GM23248 (cell line): ENCODE data around the gene AP3D1. TPM values are rescaled to one million over a fixed set of nuclear protein-coding genes. Genes with fewer than 3 reads are reported as not detected.
A peak's percentile ranks its signal among the peaks of the same experiment; 100 is the strongest.

Source experiments
- DNase-seq: peaks from one replicate; pipeline ENCODE4 v3.0.0-alpha.2; 2015
- H2AFZ ChIP-seq: fragments of 200-600 bp; sonication (generic); 2 replicates; pipeline ENCODE4 v1.6.1; 2016; ENCODE audit warnings: antibody characterized with exemption
- H3F3A ChIP-seq: fragments of 200-600 bp; sonication (generic); 2 replicates; pipeline ENCODE4 v1.6.1; 2016; ENCODE audit warnings: mild to moderate bottlenecking, antibody characterized with exemption, mixed run types; ENCODE audit not compliant: insufficient read depth
- H3K27ac ChIP-seq: fragments of 200-600 bp; sonication (generic); 2 replicates; pipeline ENCODE4 v1.5.1; 2016; ENCODE audit warnings: mild to moderate bottlenecking
- H3K27me3 ChIP-seq: fragments of 200-600 bp; sonication (generic); replicated peaks from 2 replicates; pipeline ENCODE4 v1.6.1; 2016; ENCODE audit warnings: mild to moderate bottlenecking; ENCODE audit not compliant: insufficient read depth
- H3K36me3 ChIP-seq: fragments of 200-600 bp; sonication (generic); 2 replicates; pipeline ENCODE4 v1.6.1; 2016; ENCODE audit warnings: low read depth, mild to moderate bottlenecking
- H3K4me1 ChIP-seq: fragments of 200-600 bp; sonication (generic); 2 replicates; pipeline ENCODE4 v1.6.1; 2016; ENCODE audit warnings: mild to moderate bottlenecking; ENCODE audit not compliant: insufficient read depth
- H3K4me2 ChIP-seq: fragments of 200-600 bp; sonication (generic); one replicate; pipeline ENCODE4 v1.6.1; 2016; ENCODE audit warnings: mild to moderate bottlenecking; ENCODE audit not compliant: unreplicated experiment
- H3K4me3 ChIP-seq: fragments of 200-600 bp; sonication (generic); 2 replicates; pipeline ENCODE4 v1.5.1; 2016; ENCODE audit warnings: mild to moderate bottlenecking
- H3K79me2 ChIP-seq: fragments of 200-600 bp; sonication (generic); 2 replicates; pipeline ENCODE4 v1.6.1; 2016; ENCODE audit warnings: mild to moderate bottlenecking; ENCODE audit not compliant: insufficient read depth
- H3K9ac ChIP-seq: fragments of 200-600 bp; sonication (generic); 2 replicates; pipeline ENCODE4 v1.6.1; 2016; ENCODE audit warnings: mild to moderate bottlenecking
- H3K9me2 ChIP-seq: fragments of 200-600 bp; sonication (generic); 2 replicates; pipeline ENCODE4 v1.6.1; 2016; ENCODE audit warnings: mixed run types, mild to moderate bottlenecking, moderate library complexity; ENCODE audit not compliant: insufficient read depth
- H3K9me3 ChIP-seq: fragments of 200-600 bp; sonication (generic); one replicate; pipeline ENCODE4 v1.6.1; 2017; ENCODE audit warnings: low read depth
- H4K20me1 ChIP-seq: fragments of 200-600 bp; sonication (generic); 2 replicates; pipeline ENCODE4 v1.6.0; 2016; ENCODE audit not compliant: insufficient read depth
- EZH2 ChIP-seq: fragments of 200-600 bp; sonication (generic); IDR thresholded peaks from 2 replicates; pipeline ENCODE4 v1.6.1; 2018; ENCODE audit warnings: antibody characterized with exemption, mild to moderate bottlenecking; ENCODE audit not compliant: insufficient read depth, poor library complexity, severe bottlenecking
- EZH2phosphoT487 ChIP-seq: fragments of 200-600 bp; sonication (generic); IDR thresholded peaks from 2 replicates; pipeline ENCODE4 v1.6.1; 2018; ENCODE audit warnings: antibody characterized with exemption, moderate library complexity, mild to moderate bottlenecking, low read depth; ENCODE audit not compliant: insufficient read depth
- WGBS, 2 experiments: methylation state at CpG; one replicate each; pipeline ENCODE4 v1.1.6; 2015 to 2017; ENCODE audit warnings: low lambda C conversion rate in 2 of 2, low coverage in 1 of 2; ENCODE audit errors: missing lambda C conversion rate in 2 of 2; 5-methylcytosine and 5-hydroxymethylcytosine counted together
- in situ Hi-C: fragments of 300-500 bp; cut with MboI; formaldehyde crosslinking; loops from 2 replicates; pipeline ENCODE4 v1.15.0; 2020
- polyA plus RNA-seq: library from polyadenylated mRNA; unstranded; fragments of >200 nt; fragmentation: Nextera tagmentation; extraction: Ambion mirVana; gene quantifications from 2 replicates; pipeline ENCODE4 v1.2.1, GENCODE V29; 2016
- total RNA-seq: library from RNA; depleted of rRNA; stranded (reverse); fragments of >200 nt; shearing (Covaris generic); gene quantifications from 2 replicates; pipeline ENCODE4 v1.2.3, GENCODE V29; 2014

Gene AP3D1
- total and polyA plus RNA-seq, 2 experiments from 2014 or later: 79.0 to 97.6 TPM

GRCh38 chr19:2189880-2190279 is 38.5 kb upstream of the AP3D1 start:
- Histone ChIP-seq H3K4me1 (peaks cover 18% of the 10 kb centered on the region), H3K9me2 (no peaks in the 10 kb centered on the region), H3K27me3 (no peaks in the 10 kb centered on the region), H3K9ac (no peak overlapping the region), H2AFZ (no peak overlapping the region), H3K9me3 (no peaks in the 10 kb centered on the region), H3K4me2 (no peak overlapping the region), H3K27ac (no peak overlapping the region), H4K20me1 (no peaks in the 10 kb centered on the region), H3F3A (peaks cover 26% of the 10 kb centered on the region), H3K36me3 (0 out of 2 replicates have a peak, but pooled peaks cover 5% of the 10 kb centered on the region), H3K4me3 (no peak overlapping the region), H3K79me2 (peaks cover 76% of the 10 kb centered on the region)
- TF ChIP-seq EZH2 (no peak), EZH2phosphoT487 (no peak)
- in situ Hi-C loops: no loop called here
- WGBS, 2 experiments: 74 to 78% methylated on average over 15 to 16 of the region's 16 CpGs
- DNase-seq: no peak

GRCh38 chr19:2188708-2189385 is 37.5 kb upstream of the AP3D1 start:
- peak; percentile 88 for DNase-seq
- Histone ChIP-seq H3F3A (peaks cover 30% of the 10 kb centered on the region), H3K79me2 (peaks cover 76% of the 10 kb centered on the region), H3K4me2 (no peak overlapping the region), H3K9me3 (no peaks in the 10 kb centered on the region), H4K20me1 (no peaks in the 10 kb centered on the region), H3K9me2 (no peaks in the 10 kb centered on the region), H3K27me3 (no peaks in the 10 kb centered on the region), H3K27ac (peak overlapping the region; percentile 45; the same call in 1 of the 2 replicates), H3K36me3 (0 out of 2 replicates have a peak, but pooled peaks cover 5% of the 10 kb centered on the region), H3K9ac (no peak overlapping the region), H3K4me1 (peaks cover 18% of the 10 kb centered on the region), H3K4me3 (no peak overlapping the region), H2AFZ (no peak overlapping the region)
- in situ Hi-C loops: no loop called here
- TF ChIP-seq EZH2phosphoT487 (no peak), EZH2 (no peak)
- 61 to 63% methylated on average over 19 of the region's 19 CpGs for WGBS, 2 experiments

GRCh38 chr19:2187159-2187558 is 35.8 kb upstream of the AP3D1 start:
- H3K4me2 ChIP-seq: no peak overlapping the region
- no peak for TF ChIP-seq EZH2
- TF ChIP-seq EZH2phosphoT487: no peak
- no peaks in the 10 kb centered on the region for H3K27me3 ChIP-seq
- H3F3A ChIP-seq: peaks cover 30% of the 10 kb centered on the region
- peaks cover 76% of the 10 kb centered on the region for H3K79me2 ChIP-seq
- H3K4me1 ChIP-seq: peaks cover 18% of the 10 kb centered on the region
- peak overlapping the region; percentile 62; the same call in 1 of the 2 replicates for H3K9ac ChIP-seq
- H3K27ac ChIP-seq: peak overlapping the region; percentile 78
- DNase-seq: no peak
- H2AFZ ChIP-seq: no peak overlapping the region
- H3K9me2 ChIP-seq: no peaks in the 10 kb centered on the region
- in situ Hi-C loops: no loop called here
- H4K20me1 ChIP-seq: no peaks in the 10 kb centered on the region
- no peak overlapping the region for H3K4me3 ChIP-seq
- no peaks in the 10 kb centered on the region for H3K9me3 ChIP-seq
- H3K36me3 ChIP-seq: no peaks in the 10 kb centered on the region
- 67 to 74% methylated on average over 11 to 13 of the region's 13 CpGs for WGBS, 2 experiments

- no peak for TF ChIP-seq EZH2phosphoT487
- no peak for TF ChIP-seq EZH2
- Histone ChIP-seq H3K9ac (peak overlapping the region; percentile 62), H3F3A (peaks cover 30% of the 10 kb centered on the region), H3K27ac (peak overlapping the region; percentile 78), H3K9me3 (no peaks in the 10 kb centered on the region), H3K4me1 (peaks cover 18% of the 10 kb centered on the region), H3K79me2 (peaks cover 76% of the 10 kb centered on the region), H3K36me3 (no peaks in the 10 kb centered on the region), H3K27me3 (no peaks in the 10 kb centered on the region), H3K9me2 (no peaks in the 10 kb centered on the region), H2AFZ (no peak overlapping the region), H3K4me2 (peak overlapping the region; percentile 72), H3K4me3 (peak overlapping the region; percentile 43), H4K20me1 (no peaks in the 10 kb centered on the region)
- in situ Hi-C loops: no loop called here
- peak; percentile 98 for DNase-seq
- 11% methylated on average over 28 of the region's 28 CpGs for WGBS, 2 experiments
Measured at GRCh38 chr19:2186071-2186846, 34.9 kb upstream of the AP3D1 start.
